Neural cell (in vitro differentiated cells): Measurements from ENCODE around the gene LATS2.

Experiments used
- CTCF ChIP-seq: fragments of 450-650 bp; IDR thresholded peaks from 2 replicates; pipeline ENCODE4 v1.5.1; 2014; ENCODE audit warnings: antibody characterized with exemption, mild to moderate bottlenecking, moderate library complexity; ENCODE audit not compliant: poor library complexity, severe bottlenecking
- EP300 ChIP-seq: fragments of 450-650 bp; conservative IDR thresholded peaks from 2 replicates; pipeline ENCODE4 v1.6.1; 2014; ENCODE audit warnings: antibody characterized with exemption, mild to moderate bottlenecking, moderate library complexity; ENCODE audit not compliant: poor library complexity, severe bottlenecking
- REST ChIP-seq: IDR thresholded peaks from 2 replicates; pipeline ENCODE4 v1.6.1; 2012; ENCODE audit warnings: borderline replicate concordance
- SMC3 ChIP-seq: fragments of 450-650 bp; conservative IDR thresholded peaks from 2 replicates; pipeline ENCODE4 v1.6.1; 2014; ENCODE audit warnings: antibody characterized with exemption, mild to moderate bottlenecking, moderate library complexity; ENCODE audit not compliant: poor library complexity

- TF ChIP-seq CTCF (no peak), SMC3 (no peak), EP300 (no peak), REST (no peak)
Observed at GRCh38 chr13:21109168-21109567, 47.8 kb upstream of the LATS2 start.
